HL-60/S4 treated with phorbol 12-myristate 13-acetate at 8.2 ng/mL for 4 days and 3 days (cell line): ENCODE data around the gene TMEM201.

Experiments used
- in situ Hi-C: fragments of 300-500 bp; cut with MboI; formaldehyde crosslinking; loops from 2 replicates; pipeline ENCODE4 v1.15.0; 2022; ENCODE audit warnings: low sequenced_read_pairs

TMEM201 gene

GRCh38 chr1:9576903-9577302, 11.8 kb upstream of the TMEM201 start:
- in situ Hi-C loops, result no loop called here

GRCh38 chr1:9577423-9577822, 11.3 kb upstream of the TMEM201 start:
- in situ Hi-C loops, result no loop called here

- in situ Hi-C loops, result no loop called here
These were observed 7.8 kb upstream of the TMEM201 start for GRCh38 chr1:9580942-9581341.

GRCh38 chr1:9586147-9586766, 2.5 kb upstream of the TMEM201 start:
- in situ Hi-C loops, result no loop called here

- in situ Hi-C loops, result no loop called here
These were observed 520 bp downstream of the TMEM201 start for GRCh38 chr1:9589144-9589718.

GRCh38 chr1:9589719-9590157, 1.0 kb downstream of the TMEM201 start:
- in situ Hi-C loops, result no loop called here

GRCh38 chr1:9590201-9590600, 1.5 kb downstream of the TMEM201 start:
- in situ Hi-C loops, result no loop called here

GRCh38 chr1:9590945-9591668, 2.4 kb downstream of the TMEM201 start:
- in situ Hi-C loops, result no loop called here

GRCh38 chr1:9591669-9592509, 3.2 kb downstream of the TMEM201 start:
- in situ Hi-C loops, result no loop called here

GRCh38 chr1:9592510-9593075, 3.9 kb downstream of the TMEM201 start:
- in situ Hi-C loops, result no loop called here

- in situ Hi-C loops, result no loop called here
These were observed 4.4 kb downstream of the TMEM201 start for GRCh38 chr1:9593147-9593491.

- in situ Hi-C loops, result no loop called here
These were observed 5.1 kb downstream of the TMEM201 start for GRCh38 chr1:9593492-9594465.

GRCh38 chr1:9594471-9595155, 5.9 kb downstream of the TMEM201 start:
- in situ Hi-C loops, result no loop called here

GRCh38 chr1:9595156-9595967, 6.7 kb downstream of the TMEM201 start:
- in situ Hi-C loops, result no loop called here

- in situ Hi-C loops, result no loop called here
These were observed 7.2 kb downstream of the TMEM201 start for GRCh38 chr1:9595968-9596340.

- in situ Hi-C loops, result no loop called here
These were observed 7.9 kb downstream of the TMEM201 start for GRCh38 chr1:9596415-9597123.

- in situ Hi-C loops, result no loop called here
These were observed 8.9 kb downstream of the TMEM201 start for GRCh38 chr1:9597361-9598315.
